Thymus (tissue), 11 donors: ENCODE measurements around the gene AMD1. TPM values are rescaled to one million over a fixed set of nuclear protein-coding genes. Genes with fewer than 3 reads are reported as not detected.
A peak's percentile ranks its signal among the peaks of the same experiment; 100 is the strongest.

ENCODE experiments used
- DNase-seq, 9 donors: peaks; one replicate each; pipeline ENCODE4 v3.0.0-alpha.2; 2013; ENCODE audit warnings: low spot score in 9 of 9, low read depth in 6 of 9, missing footprints in 1 of 9
- H3K27ac ChIP-seq, 2 donors: one replicate each; pipeline ENCODE4 v1.5.1; 2013; ENCODE audit warnings: control low read depth in 1 of 2, low read depth in 1 of 2, low read length in 1 of 2, mild to moderate bottlenecking in 1 of 2, moderate library complexity in 1 of 2
- H3K27me3 ChIP-seq, 2 donors: one replicate each; pipeline ENCODE4 v1.5.1; 2013; ENCODE audit warnings: low read length in 1 of 2; ENCODE audit not compliant: control insufficient read depth in 2 of 2, insufficient read depth in 1 of 2
- H3K36me3 ChIP-seq, 2 donors: one replicate each; pipeline ENCODE4 v1.5.1; 2013; ENCODE audit warnings: low read length in 1 of 2, mild to moderate bottlenecking in 1 of 2, moderate library complexity in 1 of 2; ENCODE audit not compliant: control insufficient read depth in 2 of 2, insufficient read depth in 2 of 2
- H3K4me1 ChIP-seq, 2 donors: one replicate each; pipeline ENCODE4 v1.5.1; 2013; ENCODE audit warnings: low read length in 2 of 2; ENCODE audit not compliant: control insufficient read depth in 2 of 2, insufficient read depth in 2 of 2
- H3K4me3 ChIP-seq, 2 donors: one replicate each; pipeline ENCODE4 v1.5.1; 2013; ENCODE audit warnings: low read length in 2 of 2, control low read depth in 1 of 2, mild to moderate bottlenecking in 1 of 2
- H3K9me3 ChIP-seq, 2 donors: one replicate each; pipeline ENCODE4 v1.5.1; 2013; ENCODE audit warnings: low read length in 1 of 2, mild to moderate bottlenecking in 1 of 2; ENCODE audit not compliant: control insufficient read depth in 2 of 2, insufficient read depth in 1 of 2
- WGBS: extraction: QIAGEN DNeasy Blood & Tissue Kit; methylation state at CpG from one replicate; pipeline ENCODE4 v1.1.7; 2013; 5-methylcytosine and 5-hydroxymethylcytosine counted together
- polyA plus RNA-seq: library from polyadenylated mRNA; stranded (reverse); fragments of 200-250 nt; gene quantifications from one replicate; pipeline ENCODE4 v1.2.3, GENCODE V29; 2013
- total RNA-seq: library from RNA; stranded (reverse); fragments of 120-200 nt; gene quantifications from one replicate; pipeline ENCODE4 v1.2.4, GENCODE V29; 2013
- donor health status: healthy.

AMD1 gene
- total and polyA plus RNA-seq, 2 donors: 51.9 to 61.4 TPM

DNA sequence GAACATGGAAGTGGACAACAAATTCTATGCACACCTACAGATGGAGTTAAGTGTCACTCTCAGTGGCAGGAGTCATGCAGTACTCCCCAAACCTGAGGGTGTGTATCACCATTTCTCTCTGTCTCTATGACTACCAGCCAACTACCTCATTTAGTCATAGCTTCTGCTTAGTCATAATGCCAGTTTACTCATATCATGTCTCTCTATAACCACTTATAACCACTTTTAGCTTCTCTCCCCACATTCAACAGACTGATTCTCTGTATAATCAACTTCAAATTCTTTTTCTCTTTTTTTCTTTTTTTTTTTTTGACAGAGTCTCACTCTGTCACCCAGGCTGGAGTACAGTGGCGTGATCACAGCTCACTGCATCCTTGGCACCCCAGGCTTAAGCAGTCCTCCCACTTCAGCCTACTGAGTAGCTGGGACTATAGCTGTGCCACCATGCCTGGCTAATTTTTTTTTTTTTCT, 70.1 kb downstream of the AMD1 start:
- WGBS: 95% methylated on average over 1 of the region's 1 CpG
- peak in 1 of 9 donors; percentile 41 for DNase-seq
- peaks cover 0 to 4% of the 10 kb centered on the region in 2 donors for H3K4me1 ChIP-seq

More for the DNA sequence above, 70.1 kb downstream of the AMD1 start:
- Histone ChIP-seq H3K27me3 (no peaks in the 10 kb centered on the region), H3K4me3 (no peak overlapping the region), H3K36me3 (no peaks in the 10 kb centered on the region), H3K27ac (no peak overlapping the region), H3K9me3 (no peaks in the 10 kb centered on the region)

Other genes with a start within 250 kb of the AMD1 start
- 10.4 TPM for gene CDK19, start 59.3 kb upstream of the AMD1 start, total RNA-seq
- 15.4 TPM for gene CDK19, start 59.3 kb upstream of the AMD1 start, polyA plus RNA-seq
- gene GTF3C6, start 83.9 kb downstream of the AMD1 start, total RNA-seq: 58.6 TPM
- gene GTF3C6, start 83.9 kb downstream of the AMD1 start, polyA plus RNA-seq: 92.7 TPM
- gene RPF2, start 107.3 kb downstream of the AMD1 start, total RNA-seq: 26.8 TPM
- gene RPF2, start 107.3 kb downstream of the AMD1 start, polyA plus RNA-seq: 29.6 TPM
- 20.0 TPM for gene SLC16A10, start 212.7 kb downstream of the AMD1 start, total RNA-seq
- 15.0 TPM for gene SLC16A10, start 212.7 kb downstream of the AMD1 start, polyA plus RNA-seq